GM10847 (cell line): ENCODE results near the gene CORO7.

Source experiments
- POLR2A ChIP-seq: IDR thresholded peaks from 2 replicates; pipeline ENCODE4 v1.6.1; 2011; ENCODE audit not compliant: insufficient read length; ENCODE audit errors: extremely low read depth

Gene CORO7

DNA sequence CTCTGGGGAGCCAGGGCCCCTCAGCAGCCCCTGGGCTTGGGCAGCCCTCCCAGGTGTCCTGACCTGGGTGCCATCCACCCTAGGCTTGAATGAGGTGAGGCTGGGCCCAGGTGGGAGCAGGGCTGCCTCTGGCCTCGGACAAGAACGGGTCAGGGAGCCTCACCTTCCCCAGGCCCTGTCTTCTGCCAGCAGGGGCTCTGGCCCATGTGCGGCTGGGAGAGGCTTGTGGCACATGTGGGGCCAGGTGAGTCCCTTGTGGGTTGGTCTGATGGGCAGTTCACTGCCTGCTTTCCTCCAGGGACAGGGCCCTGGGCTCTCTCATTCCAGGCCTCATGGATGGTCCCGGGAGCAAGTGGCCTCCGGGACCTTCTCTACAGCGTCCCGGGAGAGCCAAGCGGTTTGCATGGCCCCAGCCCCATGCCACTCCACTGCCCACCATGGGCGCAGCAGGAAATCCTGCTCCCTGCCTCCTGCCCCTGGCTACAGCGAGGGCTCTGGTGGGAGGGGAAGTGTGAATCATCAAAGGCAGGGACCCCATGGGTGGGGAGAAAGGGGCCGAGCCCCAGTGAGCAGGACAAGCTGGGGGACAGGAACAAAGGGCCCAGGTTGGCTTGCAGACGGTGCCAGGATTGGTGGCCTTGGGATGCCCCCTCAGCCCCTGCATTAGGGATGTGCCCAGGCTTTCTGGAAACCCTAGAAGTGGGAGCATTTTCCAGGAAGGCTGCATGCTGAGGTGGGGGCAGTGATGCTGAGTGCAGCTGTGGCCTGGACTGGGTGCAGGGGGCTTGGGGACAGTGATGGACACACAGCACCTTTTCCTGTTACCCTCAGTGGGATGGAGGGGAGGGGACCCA is 32.6 kb downstream of the CORO7 start:
- no peak for TF ChIP-seq POLR2A

DNA sequence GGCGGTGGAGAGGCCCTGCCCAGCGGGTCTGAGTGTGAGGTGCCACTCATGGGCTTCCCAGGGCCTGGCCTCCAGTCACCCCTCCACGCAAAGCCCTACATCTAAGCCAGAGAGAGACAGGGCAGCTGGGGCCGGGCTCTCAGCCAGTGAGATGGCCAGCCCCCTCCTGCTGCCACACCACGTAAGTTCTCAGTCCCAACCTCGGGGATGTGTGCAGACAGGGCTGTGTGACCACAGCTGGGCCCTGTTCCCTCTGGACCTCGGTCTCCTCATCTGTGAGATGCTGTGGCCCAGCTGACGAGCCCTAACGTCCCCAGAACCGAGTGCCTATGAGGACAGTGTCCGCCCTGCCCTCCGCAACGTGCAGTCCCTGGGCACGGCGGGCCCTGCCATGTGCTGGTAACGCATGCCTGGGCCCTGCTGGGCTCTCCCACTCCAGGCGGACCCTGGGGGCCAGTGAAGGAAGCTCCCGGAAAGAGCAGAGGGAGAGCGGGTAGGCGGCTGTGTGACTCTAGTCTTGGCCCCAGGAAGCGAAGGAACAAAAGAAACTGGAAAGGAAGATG is 33.5 kb downstream of the CORO7 start:
- TF ChIP-seq POLR2A = no peak

GRCh38 chr16:4381935-4382794 is 34.2 kb downstream of the CORO7 start:
- TF ChIP-seq POLR2A = no peak

GRCh38 chr16:4381072-4381934 is 35.1 kb downstream of the CORO7 start:
- TF ChIP-seq POLR2A = no peak

DNA sequence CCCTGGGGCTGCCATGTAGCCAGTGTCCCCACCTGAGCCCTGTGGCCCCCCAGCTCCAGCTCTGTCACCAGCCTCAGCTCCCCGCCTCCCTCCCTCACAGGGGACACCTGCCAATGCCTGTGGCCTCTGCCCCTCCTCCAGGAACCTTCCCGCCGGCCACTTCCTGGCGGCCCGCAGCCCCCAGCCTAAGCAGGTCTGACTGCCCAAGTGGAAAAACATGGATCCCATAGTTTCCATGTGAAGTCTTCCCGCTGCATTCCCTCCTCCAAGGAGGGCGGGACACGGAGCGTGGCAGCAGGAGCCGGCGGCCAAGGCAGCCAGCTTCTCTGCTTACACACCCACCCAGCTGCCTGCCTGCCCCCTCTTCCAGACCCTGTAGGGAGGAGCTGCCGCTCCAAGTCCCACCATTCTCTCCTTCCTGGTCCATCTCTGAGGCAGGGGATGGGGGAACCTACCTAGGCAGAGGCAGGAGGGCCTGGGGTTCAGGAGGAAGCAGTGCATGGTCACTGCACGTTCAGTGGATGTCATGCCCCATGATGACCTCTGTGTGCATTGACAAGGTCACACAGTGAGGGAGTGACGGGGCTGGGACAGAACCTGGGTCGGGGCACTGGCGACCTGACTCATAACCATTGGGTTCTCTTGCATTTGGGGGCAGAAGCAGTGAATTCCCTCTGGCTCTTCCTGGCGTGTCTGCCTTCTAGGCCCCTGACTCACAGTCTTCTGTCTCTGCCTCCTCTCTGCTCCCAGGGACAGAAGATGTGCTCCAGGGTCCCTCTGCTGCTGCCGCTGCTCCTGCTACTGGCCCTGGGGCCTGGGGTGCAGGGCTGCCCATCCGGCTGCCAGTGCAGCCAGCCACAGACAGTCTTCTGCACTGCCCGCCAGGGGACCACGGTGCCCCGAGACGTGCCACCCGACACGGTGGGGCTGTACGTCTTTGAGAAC is 36.0 kb downstream of the CORO7 start:
- no peak for TF ChIP-seq POLR2A

DNA sequence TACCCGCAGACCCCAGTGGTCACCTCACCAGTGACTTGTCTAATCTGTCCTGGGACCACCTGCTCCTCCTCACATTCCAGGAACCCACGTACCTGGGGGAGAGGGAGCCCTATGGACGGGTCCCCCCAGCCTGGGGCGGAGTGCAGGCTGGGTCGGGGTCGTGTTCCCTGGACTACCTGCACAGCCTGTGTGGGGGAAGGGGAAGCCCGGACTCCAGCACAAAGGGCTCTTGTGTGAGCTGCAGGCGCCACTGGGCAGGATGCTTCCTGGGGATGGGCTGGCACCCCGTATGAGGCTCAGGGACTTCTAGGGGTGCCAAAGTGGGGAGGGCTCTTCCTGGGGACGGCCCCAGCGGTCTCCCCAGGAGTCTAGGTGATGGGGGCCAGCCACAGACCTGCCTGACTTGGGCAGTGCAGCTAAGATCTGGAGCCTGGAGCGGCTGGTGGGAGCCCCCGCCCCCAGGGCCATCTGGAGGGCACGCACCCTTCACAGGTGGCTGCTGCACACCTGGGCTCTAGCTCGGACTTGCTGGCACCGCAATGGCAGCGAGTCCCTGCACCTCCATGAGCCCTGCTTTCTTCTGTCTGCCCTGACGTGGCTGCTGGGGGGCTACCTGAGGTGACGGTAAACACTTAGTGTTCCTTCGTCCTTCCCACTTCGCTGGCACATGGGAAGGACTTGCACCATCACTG is 37.3 kb downstream of the CORO7 start:
- no peak for TF ChIP-seq POLR2A

DNA sequence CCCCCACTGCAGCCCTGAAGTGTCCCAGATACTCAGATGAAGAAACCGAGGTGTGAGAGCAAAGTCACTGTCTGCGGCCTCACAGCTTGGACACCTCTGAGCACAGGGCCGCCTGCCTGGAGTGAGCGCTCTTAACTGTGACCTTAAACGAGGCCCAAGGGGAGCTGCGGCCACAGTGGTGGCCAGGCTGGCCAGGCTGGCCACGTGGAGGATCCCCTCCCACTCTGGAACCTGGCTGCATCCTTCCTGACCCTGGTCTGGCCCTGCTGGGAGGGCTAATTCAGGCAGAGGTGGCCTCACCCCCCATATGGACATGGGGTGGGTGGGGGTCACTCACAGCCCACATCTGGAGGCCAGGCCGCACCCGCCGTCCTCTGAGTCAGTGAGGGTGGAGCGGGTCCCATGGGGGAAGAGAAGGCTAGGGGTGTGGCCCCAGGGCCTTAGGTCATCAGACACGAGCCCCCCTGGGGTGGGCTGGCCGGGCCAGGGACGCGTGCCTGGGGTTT is 38.2 kb downstream of the CORO7 start:
- no peak for TF ChIP-seq POLR2A

- TF ChIP-seq POLR2A = no peak
Measured at GRCh38 chr16:4377573-4378154, 38.7 kb downstream of the CORO7 start.

DNA sequence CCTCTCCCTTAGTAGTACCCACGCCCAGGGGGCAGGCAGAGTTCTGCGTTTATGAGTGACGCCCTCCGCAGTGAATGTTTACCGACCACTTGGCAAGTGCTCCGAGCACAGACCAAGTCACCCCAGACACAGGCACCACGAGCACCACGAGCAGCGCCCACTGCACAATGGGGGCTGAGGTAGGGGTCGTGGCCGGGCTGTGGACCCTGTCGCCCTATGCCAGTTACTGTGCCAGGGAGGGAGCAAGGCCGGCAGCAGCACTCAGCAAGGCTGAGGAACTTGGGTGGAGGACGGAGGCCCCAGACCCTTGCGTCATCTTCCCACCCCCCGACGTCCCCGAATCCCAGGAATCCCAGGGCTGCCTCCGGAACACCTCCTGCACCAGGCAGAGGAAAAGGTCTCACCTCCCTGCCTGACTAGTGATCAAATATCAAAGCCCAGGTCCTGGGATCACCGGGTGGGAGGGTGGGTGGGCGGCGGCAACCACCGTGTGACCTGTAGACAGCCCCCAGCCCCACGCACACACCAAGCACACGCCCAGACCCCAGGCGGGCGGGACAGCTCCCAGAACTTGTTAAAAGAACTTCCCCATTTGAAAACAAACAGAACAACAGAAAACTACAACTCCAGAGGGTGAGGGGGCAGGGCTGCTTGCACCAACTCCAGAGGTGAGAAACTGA is 39.4 kb downstream of the CORO7 start:
- TF ChIP-seq POLR2A = no peak

GRCh38 chr16:4376126-4376892 is 40.1 kb downstream of the CORO7 start:
- TF ChIP-seq POLR2A = no peak

- no peak for TF ChIP-seq POLR2A
Measured at GRCh38 chr16:4375717-4376116, 40.7 kb downstream of the CORO7 start.
